DMS153 (cell line): Measurements from ENCODE around the gene DNAH17.

ENCODE experiments used
- DNase-seq: peaks from one replicate; lab custom pipeline; 2025; lab: John Stamatoyannopoulos, UW

DNAH17 gene

GRCh38 chr17:78541488-78542206 is 35.5 kb downstream of the DNAH17 start:
- DNase-seq = no peak

- no peak for DNase-seq
Observed at GRCh38 chr17:78539781-78540180, 37.4 kb downstream of the DNAH17 start.

GRCh38 chr17:78538033-78538776 is 39.0 kb downstream of the DNAH17 start:
- no peak for DNase-seq

GRCh38 chr17:78537217-78537860 is 39.9 kb downstream of the DNAH17 start:
- DNase-seq = no peak

- peak; percentile 99 for DNase-seq
Observed at GRCh38 chr17:78535273-78536197, 41.7 kb downstream of the DNAH17 start.

GRCh38 chr17:78534492-78535272 is 42.5 kb downstream of the DNAH17 start:
- DNase-seq = no peak

GRCh38 chr17:78532922-78533640 is 44.1 kb downstream of the DNAH17 start:
- no peak for DNase-seq

GRCh38 chr17:78532311-78532710 is 44.9 kb downstream of the DNAH17 start:
- no peak for DNase-seq

- DNase-seq = no peak
Observed at GRCh38 chr17:78530675-78531074, 46.5 kb downstream of the DNAH17 start.

- DNase-seq = peak; percentile 96
Observed at GRCh38 chr17:78529871-78530670, 47.1 kb downstream of the DNAH17 start.

GRCh38 chr17:78529251-78529650 is 47.9 kb downstream of the DNAH17 start:
- no peak for DNase-seq

- DNase-seq = peak; percentile 63
Observed at GRCh38 chr17:78528541-78528940, 48.7 kb downstream of the DNAH17 start.

- no peak for DNase-seq
Observed at GRCh38 chr17:78527345-78527744, 49.9 kb downstream of the DNAH17 start.

- DNase-seq = peak; percentile 31
Observed at GRCh38 chr17:78526231-78527025, 50.8 kb downstream of the DNAH17 start.

- no peak for DNase-seq
Observed at GRCh38 chr17:78525511-78526160, 51.6 kb downstream of the DNAH17 start.

GRCh38 chr17:78524870-78525510 is 52.2 kb downstream of the DNAH17 start:
- no peak for DNase-seq

GRCh38 chr17:78523934-78524655 is 53.1 kb downstream of the DNAH17 start:
- no peak for DNase-seq
